ENCODE results near the gene SPAG6. TPM values are rescaled to one million over a fixed set of nuclear protein-coding genes. Genes with fewer than 3 reads are reported as not detected.
"Not testable (repeated sequence)": the region's sequence is repeated elsewhere in the genome, so short reads cannot be mapped to it uniquely, and the experiment has no call there.

The SPAG6 gene
- total and polyA plus RNA-seq, 9 of the 15 experiments (the other 6 are each of a cell fraction or from before 2014, with no cell fraction given): 3.5 to 23.1 (median 11.8) TPM

DNA sequence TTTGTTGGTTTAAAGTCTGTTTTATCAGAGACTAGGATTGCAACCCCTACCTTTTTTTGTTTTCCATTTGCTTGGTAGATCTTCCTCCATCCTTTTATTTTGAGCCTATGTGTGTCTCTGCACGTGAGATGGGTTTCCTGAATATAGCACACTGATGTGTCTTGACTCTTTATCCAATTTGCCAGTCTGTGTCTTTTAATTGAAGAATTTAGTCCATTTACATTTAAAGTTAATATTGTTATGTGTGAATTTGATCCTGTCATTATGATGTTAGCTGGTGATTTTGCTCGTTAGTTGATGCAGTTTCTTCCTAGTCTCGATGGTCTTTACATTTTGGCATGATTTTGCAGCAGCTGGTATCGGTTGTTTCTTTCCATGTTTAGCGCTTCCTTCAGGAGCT is 61.6 kb downstream of the SPAG6 start:
- H3K9ac ChIP-seq (ENCODE audit: insufficient read depth in 1 of 2, low read depth in 2 of 2, low read length in 2 of 2); intact Hi-C loops (cut with micrococcal nuclease); H3K4me2 ChIP-seq (ENCODE audit: insufficient read depth, low read length); H3K79me2 ChIP-seq (ENCODE audit: control insufficient read depth, insufficient read depth, low read length); in situ Hi-C loops (cut with MboI); POLR2A ChIA-PET; H3K27me3 ChIP-seq (ENCODE audit: control insufficient read depth in 2 of 2, insufficient read depth in 2 of 2, low read length in 2 of 2); DNase-seq (ENCODE audit: extremely low read depth in 1 of 4, low spot score in 3 of 4); H3K9me1 ChIP-seq (ENCODE audit: control insufficient read depth, insufficient read depth, low read length); H3K36me3 ChIP-seq (ENCODE audit: control insufficient read depth, insufficient read depth, low read length); CTCF ChIA-PET (ENCODE audit: low intra/inter-chr PET ratio); BruUV-seq (replicated peaks); H2AFZ ChIP-seq (ENCODE audit: low read depth, low read length); H3K27ac ChIP-seq (ENCODE audit: extremely low read depth, low read depth, low read length); FAIRE-seq; H3K4me3 ChIP-seq; H3K9me3 ChIP-seq (replicated peaks; ENCODE audit: control insufficient read depth, insufficient read depth, low read depth, low read length); H4K20me1 ChIP-seq (replicated peaks; ENCODE audit: control insufficient read depth, insufficient read depth, low read length); ATAC-seq: not testable (repeated sequence)
- 75% methylated on average over 1 of the region's 5 CpGs for WGBS (ENCODE audit: insufficient coverage, low coverage, missing lambda C conversion rate)
- TF ChIP-seq ZNF354B (CRISPR knock-in tag; IDR thresholded peaks at IDR 0.05): peak; percentile 92
- TF ChIP-seq ZNF507 (tag; conservative IDR thresholded peaks at IDR 0.05): peak; percentile 95
- H3K4me1 ChIP-seq (replicated peaks in 1 of 2; ENCODE audit: control insufficient read depth in 2 of 2, insufficient read depth in 2 of 2, low read length in 2 of 2): peaks cover 0 to 18% of the 10 kb centered on the region in 2 experiments; a peak in 2 of 5 replicates

DNA sequence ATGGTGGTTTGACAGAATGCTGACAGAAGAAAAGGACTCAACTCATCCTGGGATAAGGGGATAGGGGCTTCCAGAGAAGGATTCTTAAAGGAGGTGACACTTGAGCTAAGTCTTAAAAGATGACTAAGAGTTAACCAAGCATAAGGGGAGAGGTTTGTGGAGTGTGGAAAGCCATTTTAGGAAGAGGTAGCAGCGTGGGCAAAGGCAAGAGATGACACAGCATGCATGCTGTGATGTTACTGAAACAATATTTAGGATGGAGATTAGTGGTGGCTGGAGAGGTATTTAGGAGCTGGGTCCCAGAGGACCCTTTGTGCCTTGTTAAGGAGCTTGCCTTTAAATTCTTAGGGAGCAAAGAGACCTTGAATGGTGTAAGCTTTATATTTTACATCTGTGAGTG is 65.1 kb downstream of the SPAG6 start:
- H3K4me2 ChIP-seq (ENCODE audit: insufficient read depth, low read length): peak overlapping the region; percentile 34; the same call in 1 of the 2 replicates
- ATAC-seq: peak; percentile 83
- H3K4me3 ChIP-seq: no peak overlapping the region
- in situ Hi-C loops (cut with MboI) (no loop called here), intact Hi-C loops (cut with micrococcal nuclease) (no loop called here)
- no peaks in the 10 kb centered on the region; the same call in 1 of the 2 replicates for H3K9me3 ChIP-seq (replicated peaks; ENCODE audit: control insufficient read depth, insufficient read depth, low read depth, low read length)
- POLR2A ChIA-PET: interaction anchor here (0.7 to 1.3 kb wide), 3 partner anchors 11 to 151 kb away, joined by 3 to 7 read pairs (median 3); no protein-coding TSS in a partner anchor
- H2AFZ ChIP-seq (ENCODE audit: low read depth, low read length): peak overlapping the region; percentile 41
- CTCF ChIA-PET (ENCODE audit: low intra/inter-chr PET ratio): interaction anchor here (0.6 kb wide), 1 partner anchor 595 kb away, joined by 4 read pairs; no protein-coding TSS in a partner anchor
- BruUV-seq (replicated peaks): no TSS peak
- peaks cover 4% of the 10 kb centered on the region; the same call in 1 of the 3 replicates for H3K36me3 ChIP-seq (ENCODE audit: control insufficient read depth, insufficient read depth, low read length)
- peak overlapping the region in 1 of 2 experiments; percentile 11; a peak in 1 of 4 replicates for H3K9ac ChIP-seq (ENCODE audit: insufficient read depth in 1 of 2, low read depth in 2 of 2, low read length in 2 of 2)
- peak in 1 of 4 experiments; percentile 39 for DNase-seq (ENCODE audit: extremely low read depth in 1 of 4, low spot score in 3 of 4)
- peaks cover 0 to 18% of the 10 kb centered on the region in 2 experiments; a peak in 2 of 5 replicates for H3K4me1 ChIP-seq (replicated peaks in 1 of 2; ENCODE audit: control insufficient read depth in 2 of 2, insufficient read depth in 2 of 2, low read length in 2 of 2)
- 6% methylated on average over 1 of the region's 1 CpG for WGBS (ENCODE audit: insufficient coverage, low coverage, missing lambda C conversion rate)
- no peaks in the 10 kb centered on the region for H3K9me1 ChIP-seq (ENCODE audit: control insufficient read depth, insufficient read depth, low read length)
- no peak for FAIRE-seq
- no peaks in the 10 kb centered on the region for H4K20me1 ChIP-seq (replicated peaks; ENCODE audit: control insufficient read depth, insufficient read depth, low read length)
- H3K79me2 ChIP-seq (ENCODE audit: control insufficient read depth, insufficient read depth, low read length): no peaks in the 10 kb centered on the region; the same call in 2 of the 3 replicates
- H3K27me3 ChIP-seq (ENCODE audit: control insufficient read depth in 2 of 2, insufficient read depth in 2 of 2, low read length in 2 of 2): no peaks in the 10 kb centered on the region
- peak overlapping the region; percentile 28; the same call in 2 of the 3 replicates for H3K27ac ChIP-seq (ENCODE audit: extremely low read depth, low read depth, low read length)
- TF ChIP-seq BRF1 (IDR thresholded peaks at IDR 0.05; ENCODE audit: borderline replicate concordance, extremely low read depth, insufficient read length) (no peak), EHMT2 (IDR thresholded peaks at IDR 0.05) (peak; percentile 29; the same call in 1 of the 2 replicates), ZNF551 (CRISPR knock-in tag; IDR thresholded peaks at IDR 0.05) (no peak), SMARCA5 (IDR thresholded peaks at IDR 0.05) (no peak), CCAR2 (IDR thresholded peaks at IDR 0.05; ENCODE audit: low read depth, low read length) (no peak), PML (IDR thresholded peaks at IDR 0.05; ENCODE audit: low read length) (no peak), SNRNP70 (optimal IDR thresholded peaks at IDR 0.05; ENCODE audit: low read depth, low read length) (no peak), MIER1 (IDR thresholded peaks at IDR 0.05; ENCODE audit: low read depth) (no peak), ZNF197 (CRISPR knock-in tag; IDR thresholded peaks at IDR 0.05; ENCODE audit: low read depth) (no peak), HDGF (IDR thresholded peaks at IDR 0.05) (no peak), NFIC (IDR thresholded peaks at IDR 0.05) (no peak), DPF2 (IDR thresholded peaks at IDR 0.05) (0 out of 2 replicates have a peak, but pooled peaks have one; percentile 7)
- TF ChIP-seq, protein P1, sequence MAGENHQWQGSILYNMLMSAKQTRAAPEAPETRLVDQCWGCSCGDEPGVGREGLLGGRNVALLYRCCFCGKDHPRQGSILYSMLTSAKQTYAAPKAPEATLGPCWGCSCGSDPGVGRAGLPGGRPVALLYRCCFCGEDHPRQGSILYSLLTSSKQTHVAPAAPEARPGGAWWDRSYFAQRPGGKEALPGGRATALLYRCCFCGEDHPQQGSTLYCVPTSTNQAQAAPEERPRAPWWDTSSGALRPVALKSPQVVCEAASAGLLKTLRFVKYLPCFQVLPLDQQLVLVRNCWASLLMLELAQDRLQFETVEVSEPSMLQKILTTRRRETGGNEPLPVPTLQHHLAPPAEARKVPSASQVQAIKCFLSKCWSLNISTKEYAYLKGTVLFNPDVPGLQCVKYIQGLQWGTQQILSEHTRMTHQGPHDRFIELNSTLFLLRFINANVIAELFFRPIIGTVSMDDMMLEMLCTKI (IDR thresholded peaks at IDR 0.05; ENCODE audit: partially characterized antibody): no peak
- TF ChIP-seq, protein P2, sequence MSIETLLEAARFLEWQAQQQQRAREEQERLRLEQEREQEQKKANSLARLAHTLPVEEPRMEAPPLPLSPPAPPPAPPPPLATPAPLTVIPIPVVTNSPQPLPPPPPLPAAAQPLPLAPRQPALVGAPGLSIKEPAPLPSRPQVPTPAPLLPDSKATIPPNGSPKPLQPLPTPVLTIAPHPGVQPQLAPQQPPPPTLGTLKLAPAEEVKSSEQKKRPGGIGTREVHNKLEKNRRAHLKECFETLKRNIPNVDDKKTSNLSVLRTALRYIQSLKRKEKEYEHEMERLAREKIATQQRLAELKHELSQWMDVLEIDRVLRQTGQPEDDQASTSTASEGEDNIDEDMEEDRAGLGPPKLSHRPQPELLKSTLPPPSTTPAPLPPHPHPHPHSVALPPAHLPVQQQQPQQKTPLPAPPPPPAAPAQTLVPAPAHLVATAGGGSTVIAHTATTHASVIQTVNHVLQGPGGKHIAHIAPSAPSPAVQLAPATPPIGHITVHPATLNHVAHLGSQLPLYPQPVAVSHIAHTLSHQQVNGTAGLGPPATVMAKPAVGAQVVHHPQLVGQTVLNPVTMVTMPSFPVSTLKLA (conservative IDR thresholded peaks at IDR 0.05): 0 out of 4 replicates have a peak, but pooled peaks of 1 of the 2 experiments have one; percentile 37
